IMR-90 (cell line): ENCODE data around the gene TST. TPM values are rescaled to one million over a fixed set of nuclear protein-coding genes. Genes with fewer than 3 reads are reported as not detected.
A peak's percentile ranks its signal among the peaks of the same experiment; 100 is the strongest.

Experiments
- ATAC-seq: fragments of 200-7000 bp; cut with Tn5 transposase; 2 replicates; pipeline ENCODE4 v1.9.1; 2020; ENCODE audit warnings: low read depth, mild to moderate bottlenecking, moderate library complexity
- BruUV-seq: library from RNA; stranded (reverse); fragments of 400-500 nt; replicated peaks from 2 replicates; lab custom pipeline; 2021; lab: Mats Ljungman, UMichigan
- CTCF ChIA-PET: fragments of 300-600 bp; formaldehyde crosslinking; extraction: SDS; loops from one replicate; lab custom pipeline; 2021; ENCODE audit warnings: antibody characterized with exemption; lab: Yijun Ruan, JAX
- POLR2A ChIA-PET: fragments of 300-600 bp; sonication (Branson Sonifier 250); formaldehyde crosslinking; loops from one replicate; lab custom pipeline; 2022; ENCODE audit warnings: antibody characterized with exemption; ENCODE audit not compliant: unreplicated experiment; lab: Charles Lee
- DNase-seq: peaks from one replicate; pipeline ENCODE4 v3.0.0; 2013
- H2AFZ ChIP-seq: replicated peaks from 2 replicates; pipeline ENCODE3; 2013; ENCODE audit warnings: low read length, mild to moderate bottlenecking; ENCODE audit not compliant: poor library complexity
- H2AK5ac ChIP-seq: 2 replicates; pipeline ENCODE4 v1.6.1; 2013; ENCODE audit warnings: low read depth, low read length, inconsistent platforms
- H2AK9ac ChIP-seq: replicated peaks from 2 replicates; pipeline ENCODE3; 2013; ENCODE audit warnings: mild to moderate bottlenecking, low read depth, low read length, moderate library complexity; ENCODE audit not compliant: poor library complexity
- H2BK120ac ChIP-seq: 2 replicates; pipeline ENCODE4 v1.6.1; 2013; ENCODE audit warnings: low read depth, low read length, inconsistent platforms
- H2BK15ac ChIP-seq: 3 replicates; pipeline ENCODE4 v1.6.1; 2013; ENCODE audit warnings: low read depth, low read length, inconsistent platforms
- H2BK20ac ChIP-seq: 2 replicates; pipeline ENCODE4 v1.6.1; 2013; ENCODE audit warnings: low read depth, mild to moderate bottlenecking, inconsistent platforms, low read length, moderate library complexity
- H2BK5ac ChIP-seq: 2 replicates; pipeline ENCODE4 v1.6.1; 2013; ENCODE audit warnings: mild to moderate bottlenecking, low read depth, low read length, inconsistent platforms; ENCODE audit not compliant: poor library complexity, severe bottlenecking
- H3K14ac ChIP-seq: replicated peaks from 2 replicates; pipeline ENCODE4 v1.6.1; 2013; ENCODE audit warnings: low read depth, low read length, inconsistent platforms
- H3K18ac ChIP-seq: 2 replicates; pipeline ENCODE4 v1.6.1; 2013; ENCODE audit warnings: low read depth, low read length, control low read depth
- H3K23ac ChIP-seq: 2 replicates; pipeline ENCODE4 v1.6.1; 2013; ENCODE audit warnings: low read depth, low read length, inconsistent platforms
- H3K27ac ChIP-seq: 2 replicates; pipeline ENCODE4 v1.5.1; 2013; ENCODE audit warnings: mild to moderate bottlenecking, control low read depth, low read length; ENCODE audit not compliant: insufficient read depth
- H3K27me3 ChIP-seq: 2 replicates; pipeline ENCODE4 v1.6.1; 2013; ENCODE audit warnings: low read length; ENCODE audit not compliant: control insufficient read depth, insufficient read depth
- H3K36me3 ChIP-seq: 2 replicates; pipeline ENCODE4 v1.6.1; 2013; ENCODE audit warnings: low read length, mixed read lengths; ENCODE audit not compliant: control insufficient read depth, insufficient read depth
- H3K4ac ChIP-seq: 2 replicates; pipeline ENCODE4 v1.6.1; 2013; ENCODE audit warnings: low read depth, low read length, inconsistent platforms
- H3K4me1 ChIP-seq: 2 replicates; pipeline ENCODE4 v1.6.1; 2013; ENCODE audit warnings: low read length, mixed read lengths; ENCODE audit not compliant: control insufficient read depth, insufficient read depth
- H3K4me2 ChIP-seq: 2 replicates; pipeline ENCODE4 v1.6.1; 2013; ENCODE audit warnings: low read depth, mild to moderate bottlenecking, control low read depth, low read length, moderate library complexity
- H3K4me3 ChIP-seq: 2 replicates; pipeline ENCODE4 v1.5.1; 2013; ENCODE audit warnings: low read depth, mild to moderate bottlenecking, control low read depth, low read length, moderate library complexity; ENCODE audit not compliant: insufficient read depth
- H3K56ac ChIP-seq: 2 replicates; pipeline ENCODE4 v1.6.1; 2013; ENCODE audit warnings: low read length, inconsistent platforms; ENCODE audit not compliant: insufficient read depth; ENCODE audit errors: extremely low read depth
- H3K79me1 ChIP-seq, 2 experiments: 2 replicates each; pipeline ENCODE4 v1.6.1; 2013; ENCODE audit warnings: low read length in 2 of 2, inconsistent platforms in 1 of 2, low read depth in 1 of 2
- H3K9ac ChIP-seq: 2 replicates; pipeline ENCODE4 v1.6.1; 2013; ENCODE audit warnings: low read depth, low read length, control low read depth
- H3K9me1 ChIP-seq: 2 replicates; pipeline ENCODE4 v1.6.1; 2013; ENCODE audit warnings: low read length, inconsistent platforms; ENCODE audit not compliant: insufficient read depth
- H3K9me3 ChIP-seq: 2 replicates; pipeline ENCODE4 v1.6.1; 2013; ENCODE audit warnings: low read length; ENCODE audit not compliant: control insufficient read depth, insufficient read depth
- H4K20me1 ChIP-seq: 2 replicates; pipeline ENCODE4 v1.6.1; 2013; ENCODE audit warnings: low read length, inconsistent platforms; ENCODE audit not compliant: insufficient read depth
- H4K5ac ChIP-seq: 2 replicates; pipeline ENCODE4 v1.6.1; 2013; ENCODE audit warnings: mild to moderate bottlenecking, low read depth, low read length, control low read depth
- H4K8ac ChIP-seq, 2 experiments: 2 replicates each; pipeline ENCODE4 v1.6.1; 2013; ENCODE audit warnings: low read depth in 2 of 2, low read length in 2 of 2, control low read depth in 1 of 2, inconsistent platforms in 1 of 2
- H4K91ac ChIP-seq: 2 replicates; pipeline ENCODE4 v1.6.1; 2013; ENCODE audit warnings: low read depth, low read length, inconsistent platforms; ENCODE audit not compliant: insufficient read depth
- CTCF ChIP-seq: conservative IDR thresholded peaks from 2 replicates; pipeline ENCODE4 v1.5.1; 2012; ENCODE audit warnings: mild to moderate bottlenecking, low read depth, low read length, improper control_type of control experiment
- MAFK ChIP-seq: IDR thresholded peaks from 2 replicates; pipeline ENCODE4 v1.6.1; 2012; ENCODE audit warnings: low read depth, low read length, improper control_type of control experiment
- WGBS, 2 experiments: methylation state at CpG; one replicate each; pipeline versions ENCODE4 v1.1.5 to v1.1.7; 2013; ENCODE audit warnings: missing lambda C conversion rate in 2 of 2; ENCODE audit not compliant: insufficient read length in 1 of 2; ENCODE audit errors: extremely low coverage in 2 of 2; 5-methylcytosine and 5-hydroxymethylcytosine counted together
- dilution Hi-C: fragments of 300-500 bp; cut with HindIII; formaldehyde crosslinking; loops from one replicate; pipeline ENCODE4 v1.14.3; 2018; ENCODE audit warnings: low sequenced_read_pairs; ENCODE audit not compliant: unreplicated experiment
- in situ Hi-C: fragments of 300-500 bp; cut with MboI; formaldehyde crosslinking; loops from 3 replicates; pipeline ENCODE4 v1.14.3; 2019; ENCODE audit warnings: low sequenced_read_pairs, inconsistent platforms, mixed read lengths
- intact Hi-C: fragments of 100-400 bp; cut with micrococcal nuclease; formaldehyde crosslinking; loops from 2 replicates; pipeline ENCODE4 v1.10.0; 2022
- polyA plus RNA-seq, 3 experiments: library from polyadenylated mRNA; depleted of rRNA; stranded (reverse); fragments of >200 nt; gene quantifications; 2 replicates each; pipeline ENCODE4 v1.2.3, GENCODE V29; 2012; ENCODE audit warnings: low replicate concordance in 1 of 3
- total RNA-seq: library from RNA; depleted of rRNA; stranded (reverse); fragments of >200 nt; gene quantifications from 2 replicates; pipeline ENCODE4 v1.2.3, GENCODE V29; 2012

Gene TST
- total and polyA plus RNA-seq, 2 of the 4 experiments (the other 2 are of a cell fraction) = 31.7 to 37.7 TPM

- BruUV-seq = no TSS peak
- Histone ChIP-seq H3K56ac (no peak overlapping the region), H3K27ac (no peak overlapping the region), H4K8ac (no peak overlapping the region), H3K9me3 (no peaks in the 10 kb centered on the region), H2BK20ac (no peak overlapping the region), H3K23ac (no peak overlapping the region), H2BK5ac (no peak overlapping the region), H3K4me3 (no peak overlapping the region), H2BK120ac (no peak overlapping the region), H3K27me3 (no peaks in the 10 kb centered on the region), H3K4me1 (peaks cover 7% of the 10 kb centered on the region), H2AK9ac (peak overlapping the region; percentile 62), H3K4me2 (no peak overlapping the region), H3K18ac (no peak overlapping the region), H3K36me3 (peaks cover 27% of the 10 kb centered on the region), H3K14ac (no peak overlapping the region), H2AFZ (peak overlapping the region; percentile 23), H3K79me1 (peaks cover 15 to 70% of the 10 kb centered on the region in 2 experiments), H4K5ac (no peak overlapping the region), H4K91ac (no peak overlapping the region), H4K20me1 (peaks cover 24% of the 10 kb centered on the region), H3K9ac (no peak overlapping the region), H3K9me1 (peaks cover 15% of the 10 kb centered on the region; the same call in 1 of the 2 replicates), H3K4ac (no peak overlapping the region), H2AK5ac (no peak overlapping the region), H2BK15ac (no peak overlapping the region)
- TF ChIP-seq CTCF = peak; percentile 62
- no peak for TF ChIP-seq MAFK
- in situ Hi-C loops = no loop called here
- POLR2A ChIA-PET = no interaction called here
- dilution Hi-C loops = no loop called here
- ATAC-seq (no peak), DNase-seq (peak; percentile 34)
- CTCF ChIA-PET = interaction anchor here (0.6 to 1.5 kb wide), 3 partner anchors 16 to 1928 kb away, joined by 3 read pairs; no protein-coding TSS in a partner anchor
- no CpG with 5 or more reads among the region's 13 CpGs for WGBS, 2 experiments
- intact Hi-C loops = loop anchor here (5.0 kb wide), 1 partner anchor 240 kb away; no protein-coding TSS in a partner anchor
Observed at GRCh38 chr22:37021710-37022482, 2.6 kb upstream of the TST start.
